HG03469 (cell line): Measurements from ENCODE around the gene SORCS1.

ENCODE experiments used
- ATAC-seq: cut with Tn5 transposase; IDR thresholded peaks from one replicate; pipeline ENCODE4 v1.9.1; 2021; ENCODE audit warnings: mild to moderate bottlenecking, moderate library complexity, moderate number of reproducible peaks; ENCODE audit not compliant: unreplicated experiment

SORCS1 gene

GRCh38 chr10:106619346-106619745, 545.2 kb downstream of the SORCS1 start:
- no peak for ATAC-seq

- ATAC-seq, result no peak
These were observed 545.9 kb downstream of the SORCS1 start for GRCh38 chr10:106618646-106619045.

- no peak for ATAC-seq
These were observed 549.4 kb downstream of the SORCS1 start for GRCh38 chr10:106615081-106615480.

- no peak for ATAC-seq
These were observed 550.2 kb downstream of the SORCS1 start for GRCh38 chr10:106614293-106614692.

GRCh38 chr10:106612381-106612780, 552.1 kb downstream of the SORCS1 start:
- no peak for ATAC-seq

- no peak for ATAC-seq
These were observed 554.8 kb downstream of the SORCS1 start for GRCh38 chr10:106609470-106610266.

GRCh38 chr10:106608066-106608465, 556.4 kb downstream of the SORCS1 start:
- no peak for ATAC-seq

GRCh38 chr10:106595281-106595680, 569.2 kb downstream of the SORCS1 start:
- no peak for ATAC-seq

GRCh38 chr10:106593876-106594275, 570.6 kb downstream of the SORCS1 start:
- ATAC-seq, result no peak

- ATAC-seq, result no peak
These were observed 572.1 kb downstream of the SORCS1 start for GRCh38 chr10:106592396-106592795.

- ATAC-seq, result no peak
These were observed 582.2 kb downstream of the SORCS1 start for GRCh38 chr10:106582291-106582690.

GRCh38 chr10:106577756-106578155, 586.8 kb downstream of the SORCS1 start:
- no peak for ATAC-seq

GRCh38 chr10:106577266-106577665, 587.2 kb downstream of the SORCS1 start:
- ATAC-seq, result no peak

- no peak for ATAC-seq
These were observed 588.0 kb downstream of the SORCS1 start for GRCh38 chr10:106576534-106576933.

- ATAC-seq, result no peak
These were observed 591.4 kb downstream of the SORCS1 start for GRCh38 chr10:106573106-106573505.

GRCh38 chr10:106571192-106571946, 593.1 kb downstream of the SORCS1 start:
- ATAC-seq, result no peak

GRCh38 chr10:106570268-106570667, 594.2 kb downstream of the SORCS1 start:
- no peak for ATAC-seq

GRCh38 chr10:106567629-106568028, 596.9 kb downstream of the SORCS1 start:
- ATAC-seq, result no peak

GRCh38 chr10:106566873-106567272, 597.6 kb downstream of the SORCS1 start:
- ATAC-seq, result no peak

GRCh38 chr10:106565546-106565945, 599.0 kb downstream of the SORCS1 start:
- no peak for ATAC-seq

GRCh38 chr10:106563384-106563783, 601.1 kb downstream of the SORCS1 start:
- no peak for ATAC-seq
